OCI-M2 (cell line): Measurements from ENCODE around the gene ELP2.

Experiments used
- DNase-seq: peaks from one replicate; lab custom pipeline; 2025; ENCODE audit not compliant: unreplicated experiment; lab: John Stamatoyannopoulos, UW

ELP2 gene

GRCh38 chr18:36124841-36125240 is 4.9 kb upstream of the ELP2 start:
- no peak for DNase-seq

GRCh38 chr18:36126668-36127067 is 3.0 kb upstream of the ELP2 start:
- no peak for DNase-seq

GRCh38 chr18:36127836-36128529 is 1.7 kb upstream of the ELP2 start:
- DNase-seq, result no peak

GRCh38 chr18:36128530-36128870 is 1.2 kb upstream of the ELP2 start:
- no peak for DNase-seq

GRCh38 chr18:36128907-36129299 is 796 bp upstream of the ELP2 start:
- DNase-seq, result no peak

- DNase-seq, result no peak
Measured at GRCh38 chr18:36130039-36130831, 536 bp downstream of the ELP2 start.

GRCh38 chr18:36130883-36131653 is 1.4 kb downstream of the ELP2 start:
- DNase-seq, result no peak

GRCh38 chr18:36131692-36132483 is 2.2 kb downstream of the ELP2 start:
- DNase-seq, result no peak

- no peak for DNase-seq
Measured at GRCh38 chr18:36132756-36133155, 3.1 kb downstream of the ELP2 start.

GRCh38 chr18:36135264-36135663 is 5.6 kb downstream of the ELP2 start:
- no peak for DNase-seq

GRCh38 chr18:36139245-36139644 is 9.5 kb downstream of the ELP2 start:
- no peak for DNase-seq

- no peak for DNase-seq
Measured at GRCh38 chr18:36141576-36141975, 11.9 kb downstream of the ELP2 start.

GRCh38 chr18:36142751-36143150 is 13.1 kb downstream of the ELP2 start:
- DNase-seq, result no peak

- no peak for DNase-seq
Measured at GRCh38 chr18:36143391-36143790, 13.7 kb downstream of the ELP2 start.

- DNase-seq, result no peak
Measured at GRCh38 chr18:36149514-36150289, 20.0 kb downstream of the ELP2 start.

GRCh38 chr18:36152781-36153180 is 23.1 kb downstream of the ELP2 start:
- DNase-seq, result no peak

GRCh38 chr18:36153203-36153602 is 23.5 kb downstream of the ELP2 start:
- no peak for DNase-seq

- no peak for DNase-seq
Measured at GRCh38 chr18:36153771-36154170, 24.1 kb downstream of the ELP2 start.

GRCh38 chr18:36155851-36156757 is 26.4 kb downstream of the ELP2 start:
- no peak for DNase-seq
